ENCODE results near the gene KCNMA1.

KCNMA1 gene

GRCh38 chr10:77286531-77287508 is 350.8 kb downstream of the KCNMA1 start:
- peak; percentile 61 for DNase-seq

- no peak for DNase-seq
Measured at GRCh38 chr10:77285529-77286182, 352.0 kb downstream of the KCNMA1 start.

- no peak for DNase-seq
Measured at GRCh38 chr10:77284797-77285196, 352.8 kb downstream of the KCNMA1 start.

- no peak for DNase-seq
Measured at GRCh38 chr10:77283326-77283725, 354.3 kb downstream of the KCNMA1 start.

- DNase-seq = no peak
Measured at GRCh38 chr10:77282163-77282562, 355.4 kb downstream of the KCNMA1 start.

- DNase-seq = no peak
Measured at GRCh38 chr10:77281719-77282118, 355.9 kb downstream of the KCNMA1 start.

- DNase-seq = no peak
Measured at GRCh38 chr10:77279207-77279606, 358.4 kb downstream of the KCNMA1 start.

- DNase-seq = no peak
Measured at GRCh38 chr10:77274046-77274795, 363.4 kb downstream of the KCNMA1 start.

- DNase-seq = no peak
Measured at GRCh38 chr10:77269163-77269562, 368.4 kb downstream of the KCNMA1 start.

- no peak for DNase-seq
Measured at GRCh38 chr10:77268721-77269120, 368.9 kb downstream of the KCNMA1 start.

- no peak for DNase-seq
Measured at GRCh38 chr10:77267703-77268675, 369.6 kb downstream of the KCNMA1 start.

GRCh38 chr10:77266242-77266641 is 371.4 kb downstream of the KCNMA1 start:
- no peak for DNase-seq

- no peak for DNase-seq
Measured at GRCh38 chr10:77264527-77264926, 373.1 kb downstream of the KCNMA1 start.

GRCh38 chr10:77264107-77264506 is 373.5 kb downstream of the KCNMA1 start:
- no peak for DNase-seq

GRCh38 chr10:77263700-77264099 is 373.9 kb downstream of the KCNMA1 start:
- DNase-seq = no peak

- DNase-seq = no peak
Measured at GRCh38 chr10:77261146-77261545, 376.5 kb downstream of the KCNMA1 start.

- no peak for DNase-seq
Measured at GRCh38 chr10:77259171-77259874, 378.3 kb downstream of the KCNMA1 start.

- DNase-seq = no peak
Measured at GRCh38 chr10:77256346-77256745, 381.3 kb downstream of the KCNMA1 start.

GRCh38 chr10:77253556-77254064 is 384.0 kb downstream of the KCNMA1 start:
- no peak for DNase-seq

- peak; percentile 78 for DNase-seq
Measured at GRCh38 chr10:77253147-77253545, 384.5 kb downstream of the KCNMA1 start.
